H1 (cell line): ENCODE measurements around the gene TMEM135. TPM values are rescaled to one million over a fixed set of nuclear protein-coding genes. Genes with fewer than 3 reads are reported as not detected.

Experiments used
- CTCF ChIA-PET: fragments of 300-600 bp; sonication (Branson Sonifier 250); formaldehyde crosslinking; loops from one replicate; lab custom pipeline; 2021; ENCODE audit not compliant: partially characterized antibody; lab: Charles Lee
- POLR2A ChIA-PET: fragments of 300-600 bp; sonication (Branson Sonifier 250); formaldehyde crosslinking; loops from one replicate; lab custom pipeline; 2021; ENCODE audit warnings: inconsistent platforms; ENCODE audit not compliant: partially characterized antibody; lab: Charles Lee
- DNase-seq, 2 experiments: peaks; one replicate each; pipeline versions ENCODE4 v3.0.0 to v3.0.0-alpha.2; 2010 to 2022; ENCODE audit warnings: low spot score in 2 of 2, low read depth in 1 of 2, mixed read lengths in 1 of 2
- FAIRE-seq: peaks from 2 replicates; lab custom pipeline; 2011; peaks lifted over from hg19 to GRCh38; lab: Jason Lieb, UNC
- H2AFZ ChIP-seq: 2 replicates; pipeline ENCODE4 v1.8.1; 2012; ENCODE audit warnings: low read length, inconsistent platforms
- H2AK5ac ChIP-seq: 2 replicates; pipeline ENCODE4 v1.6.1; 2013; ENCODE audit warnings: low read depth, low read length
- H2BK120ac ChIP-seq: replicated peaks from 2 replicates; pipeline ENCODE3; 2013; ENCODE audit warnings: low read depth, low read length, inconsistent platforms
- H2BK12ac ChIP-seq: 2 replicates; pipeline ENCODE4 v1.6.1; 2013; ENCODE audit warnings: low read depth, low read length
- H2BK15ac ChIP-seq: 2 replicates; pipeline ENCODE4 v1.6.1; 2013; ENCODE audit warnings: low read length
- H2BK20ac ChIP-seq: 2 replicates; pipeline ENCODE4 v1.6.1; 2013; ENCODE audit warnings: low read length
- H2BK5ac ChIP-seq: 2 replicates; pipeline ENCODE4 v1.6.1; 2013; ENCODE audit warnings: low read depth, low read length
- H3K14ac ChIP-seq: 2 replicates; pipeline ENCODE4 v1.6.1; 2013; ENCODE audit warnings: inconsistent platforms; ENCODE audit not compliant: insufficient read length
- H3K18ac ChIP-seq: 2 replicates; pipeline ENCODE4 v1.6.1; 2013; ENCODE audit warnings: low read length; ENCODE audit errors: extremely low read depth
- H3K23ac ChIP-seq: 2 replicates; pipeline ENCODE4 v1.6.1; 2013; ENCODE audit warnings: inconsistent platforms; ENCODE audit not compliant: insufficient read length
- H3K23me2 ChIP-seq: 2 replicates; pipeline ENCODE4 v1.6.1; 2013; ENCODE audit warnings: low read depth, low read length
- H3K27ac ChIP-seq: 2 replicates; pipeline ENCODE4 v1.6.1; 2011; ENCODE audit warnings: low read depth, low read length, inconsistent platforms
- H3K27me3 ChIP-seq, 4 experiments: replicated peaks in 1 of 4; 1 replicate in 1 of 4; 2 replicates in 3 of 4; pipeline versions ENCODE4 v1.6.1 to v1.8.1; 2011 to 2013; ENCODE audit warnings: low read length in 3 of 4, mild to moderate bottlenecking in 3 of 4, inconsistent platforms in 2 of 4, mixed read lengths in 2 of 4, moderate library complexity in 1 of 4; ENCODE audit not compliant: control insufficient read depth in 3 of 4, insufficient read depth in 3 of 4; ENCODE audit errors: extremely low read depth in 1 of 4
- H3K36me3 ChIP-seq, 4 experiments: 2 replicates each; pipeline versions ENCODE4 v1.6.1 to v1.8.1; 2011 to 2013; ENCODE audit warnings: mild to moderate bottlenecking in 4 of 4, low read length in 3 of 4, moderate library complexity in 2 of 4, control low read depth in 1 of 4, inconsistent platforms in 1 of 4; ENCODE audit not compliant: insufficient read depth in 4 of 4, control insufficient read depth in 2 of 4
- H3K4ac ChIP-seq: replicated peaks from 2 replicates; pipeline ENCODE3; 2013; ENCODE audit warnings: low read length, low read depth, mixed read lengths, inconsistent platforms; ENCODE audit not compliant: insufficient read length
- H3K4me1 ChIP-seq, 4 experiments: replicated peaks in 1 of 4; 1 replicate in 1 of 4; 2 replicates in 3 of 4; pipeline versions ENCODE4 v1.6.1 to v1.8.1; 2011 to 2013; ENCODE audit warnings: low read length in 3 of 4, inconsistent platforms in 2 of 4, mixed read lengths in 1 of 4; ENCODE audit not compliant: insufficient read depth in 4 of 4, control insufficient read depth in 3 of 4
- H3K4me2 ChIP-seq, 2 experiments: 2 replicates each; pipeline versions ENCODE4 v1.6.1 to v1.8.1; 2011 to 2013; ENCODE audit warnings: low read depth in 2 of 2, low read length in 2 of 2, control low read depth in 1 of 2, inconsistent platforms in 1 of 2, mild to moderate bottlenecking in 1 of 2; ENCODE audit not compliant: insufficient read depth in 1 of 2
- H3K4me3 ChIP-seq, 4 experiments: fragments of 200-600, 300-600 bp in 1 of 4; sonication (generic), shearing (Covaris generic), sonication (Bioruptor Twin) in 1 of 4; 2 replicates each; pipeline versions ENCODE4 v1.5.1 to v1.8.1; 2011 to 2016; ENCODE audit warnings: low read length in 4 of 4, low read depth in 3 of 4, control low read depth in 2 of 4, inconsistent platforms in 2 of 4, mild to moderate bottlenecking in 2 of 4, mixed read lengths in 1 of 4, moderate library complexity in 1 of 4; ENCODE audit not compliant: insufficient read depth in 2 of 4; ENCODE audit errors: extremely low read depth in 1 of 4
- H3K56ac ChIP-seq: replicated peaks from 2 replicates; pipeline ENCODE3; 2013; ENCODE audit warnings: low read depth, mild to moderate bottlenecking, mixed read lengths, low read length, inconsistent platforms; ENCODE audit not compliant: insufficient read length
- H3K79me1 ChIP-seq: 2 replicates; pipeline ENCODE4 v1.6.1; 2013; ENCODE audit warnings: low read depth, low read length, control low read depth
- H3K79me2 ChIP-seq, 2 experiments: 2 replicates each; pipeline versions ENCODE4 v1.6.1 to v1.8.1; 2012 to 2013; ENCODE audit warnings: low read length in 2 of 2, mild to moderate bottlenecking in 2 of 2, inconsistent platforms in 1 of 2; ENCODE audit not compliant: insufficient read depth in 2 of 2, control insufficient read depth in 1 of 2
- H3K9ac ChIP-seq, 4 experiments: replicated peaks in 1 of 4; 1 replicate in 1 of 4; 2 replicates in 3 of 4; pipeline versions ENCODE4 v1.6.1 to v1.8.1; 2011 to 2013; ENCODE audit warnings: low read depth in 3 of 4, low read length in 3 of 4, control low read depth in 2 of 4, mild to moderate bottlenecking in 2 of 4, moderate library complexity in 2 of 4, inconsistent platforms in 1 of 4; ENCODE audit errors: extremely low read depth in 1 of 4
- H3K9me3 ChIP-seq, 2 experiments: 2 replicates each; pipeline versions ENCODE4 v1.6.1 to v1.8.1; 2012 to 2013; ENCODE audit warnings: mild to moderate bottlenecking in 2 of 2, moderate library complexity in 2 of 2, control low read depth in 1 of 2, inconsistent platforms in 1 of 2, low read depth in 1 of 2, low read length in 1 of 2, mixed read lengths in 1 of 2; ENCODE audit not compliant: insufficient read depth in 2 of 2
- H4K20me1 ChIP-seq, 2 experiments: replicated peaks in 1 of 2; 2 replicates each; pipeline versions ENCODE3 to v1.8.1; 2011 to 2013; ENCODE audit warnings: inconsistent platforms in 2 of 2, low read length in 2 of 2, mild to moderate bottlenecking in 1 of 2; ENCODE audit not compliant: insufficient read depth in 2 of 2, control insufficient read depth in 1 of 2
- H4K5ac ChIP-seq: 2 replicates; pipeline ENCODE4 v1.6.1; 2013; ENCODE audit warnings: low read length, low read depth, mixed read lengths, inconsistent platforms; ENCODE audit not compliant: insufficient read length
- H4K8ac ChIP-seq: 2 replicates; pipeline ENCODE4 v1.8.0; 2013; ENCODE audit warnings: mild to moderate bottlenecking, moderate library complexity, low read length, inconsistent platforms; ENCODE audit not compliant: insufficient read depth; ENCODE audit errors: extremely low read depth
- H4K91ac ChIP-seq: replicated peaks from 2 replicates; pipeline ENCODE3; 2013; ENCODE audit warnings: low read length, mixed read lengths, inconsistent platforms; ENCODE audit not compliant: insufficient read length
- CTCF ChIP-seq, 3 experiments: IDR thresholded peaks; 1 replicate in 2 of 3; 2 replicates in 1 of 3; pipeline versions ENCODE4 v1.5.1 to v1.6.1; 2011; ENCODE audit warnings: low read length in 3 of 3, mild to moderate bottlenecking in 3 of 3, inconsistent platforms in 2 of 3, low read depth in 1 of 3, moderate library complexity in 1 of 3; ENCODE audit not compliant: insufficient read depth in 1 of 3; ENCODE audit errors: control extremely low read depth in 1 of 3
- HDAC2 ChIP-seq, 2 experiments: fragments of 300-600 bp in 1 of 2; sonication (generic) in 1 of 2; IDR thresholded peaks; 2 replicates each; pipeline ENCODE4 v1.6.1; 2011 to 2012; ENCODE audit warnings: low read depth in 2 of 2, low read length in 2 of 2, mild to moderate bottlenecking in 2 of 2, moderate library complexity in 2 of 2, borderline replicate concordance in 1 of 2, inconsistent platforms in 1 of 2
- MAFK ChIP-seq: IDR thresholded peaks from 2 replicates; pipeline ENCODE4 v1.6.1; 2012; ENCODE audit warnings: low read depth, mild to moderate bottlenecking, improper control_type of control experiment, low read length
- TAF1 ChIP-seq: IDR thresholded peaks from 2 replicates; pipeline ENCODE4 v1.6.1; 2011; ENCODE audit warnings: mild to moderate bottlenecking, low read depth, low read length
- WGBS, 2 experiments: shearing (Covaris generic) in 1 of 2; methylation state at CpG; one replicate each; pipeline versions ENCODE4 v1.1.6 to v1.1.7; 2013 to 2015; ENCODE audit warnings: low lambda C conversion rate in 2 of 2, mixed read lengths in 2 of 2, inconsistent platforms in 1 of 2, low coverage in 1 of 2, missing lambda C conversion rate in 1 of 2; ENCODE audit not compliant: insufficient replicate concordance in 2 of 2, insufficient coverage in 1 of 2, insufficient read length in 1 of 2; ENCODE audit errors: extremely low coverage in 1 of 2, missing lambda C conversion rate in 1 of 2; 5-methylcytosine and 5-hydroxymethylcytosine counted together
- polyA plus RNA-seq, 7 experiments: library from polyadenylated mRNA; depleted of rRNA in 3 of 7; stranded (reverse) in 5 of 7; unstranded in 2 of 7; fragments of >200 nt in 5 of 7; fragments of 200-250 nt in 2 of 7; gene quantifications; 1 replicate in 5 of 7; 2 replicates in 1 of 7; 4 replicates in 1 of 7; pipeline versions ENCODE4 v1.2.1 to v1.2.3, GENCODE V29; 2011 to 2013; ENCODE audit warnings: missing spikeins in 2 of 7, mixed read lengths in 2 of 7
- total RNA-seq: library from RNA; stranded (reverse); fragmentation: NEBNext Ultra II Directional; extraction: Animal tissue kit (Norgen Biotek cat#: 25700); gene quantifications from 2 replicates; pipeline ENCODE4 v1.2.1, GENCODE V29; 2021

TMEM135 gene
- total and polyA plus RNA-seq, 2 of the 8 experiments (the other 6 are each of a cell fraction or from before 2014, with no cell fraction given) = 9.3 to 31.3 TPM

- no peak overlapping the region for H2BK5ac ChIP-seq
- H3K27ac ChIP-seq = no peak overlapping the region
- FAIRE-seq (no peak), DNase-seq (no peak)
- TF ChIP-seq HDAC2 (IDR thresholded peaks at IDR 0.05; ENCODE audit: borderline replicate concordance in 1 of 2, low read depth in 2 of 2, low read length in 2 of 2) (no peak), MAFK (no peak), TAF1 (no peak), CTCF (IDR thresholded peaks at IDR 0.05; ENCODE audit: control extremely low read depth in 1 of 3, insufficient read depth in 1 of 3, low read depth in 1 of 3, low read length in 3 of 3) (no peak)
- peaks cover 0 to 3% (median 2%) of the 10 kb centered on the region in 4 experiments; a peak in 2 of 7 replicates for H3K4me1 ChIP-seq
- H2BK20ac ChIP-seq = no peak overlapping the region
- no peak overlapping the region for H2BK120ac ChIP-seq
- H3K9me3 ChIP-seq = peaks cover 2 to 5% of the 10 kb centered on the region in 2 experiments; a peak in 2 of 4 replicates
- no peak overlapping the region for H3K4me2 ChIP-seq
- no peak overlapping the region for H3K56ac ChIP-seq
- H2BK15ac ChIP-seq = no peak overlapping the region
- no peaks in the 10 kb centered on the region for H4K20me1 ChIP-seq
- H3K36me3 ChIP-seq = 0 out of 8 replicates have a peak, but pooled peaks cover 0 to 7% (median 1%) of the 10 kb centered on the region in 4 experiments
- no peak overlapping the region for H2AFZ ChIP-seq
- H3K14ac ChIP-seq = no peak overlapping the region
- no peak overlapping the region for H3K23ac ChIP-seq
- POLR2A ChIA-PET = interaction anchor here (0.8 kb wide), 1 partner anchor 22 kb away, joined by 3 read pairs; no protein-coding TSS in a partner anchor
- no peak overlapping the region for H4K91ac ChIP-seq
- H4K8ac ChIP-seq = no peak overlapping the region
- no peaks in the 10 kb centered on the region; the same call in 1 of the 2 replicates for H3K79me1 ChIP-seq
- 54% methylated on average over 1 of the region's 1 CpG; no CpG with 5 or more reads in 1 of the 2 experiments for WGBS, 2 experiments
- no peak overlapping the region for H3K4me3 ChIP-seq
- no peak overlapping the region for H3K4ac ChIP-seq
- no peak overlapping the region for H3K9ac ChIP-seq
- H2BK12ac ChIP-seq = no peak overlapping the region
- H3K23me2 ChIP-seq = no peaks in the 10 kb centered on the region
- no peak overlapping the region for H4K5ac ChIP-seq
- H3K27me3 ChIP-seq = no peaks in the 10 kb centered on the region
- H2AK5ac ChIP-seq = no peak overlapping the region
- CTCF ChIA-PET = interaction anchor here (0.7 kb wide), 1 partner anchor 37 kb away, joined by 4 read pairs; no protein-coding TSS in a partner anchor
- H3K18ac ChIP-seq = no peak overlapping the region
- H3K79me2 ChIP-seq = peaks cover 0 to 6% of the 10 kb centered on the region in 2 experiments; a peak in 2 of 4 replicates
These were observed 101.7 kb downstream of the TMEM135 start for GRCh38 chr11:87139475-87139874.
